Effector CD4-positive, alpha-beta T cell (primary cell): ENCODE results near the gene POLG.
"Not testable (repeated sequence)": the region's sequence is repeated elsewhere in the genome, so short reads cannot be mapped to it uniquely, and the experiment has no call there.

Source experiments
- DNase-seq: peaks from one replicate; pipeline ENCODE4 v3.0.0-alpha.2; 2020

Gene POLG

DNA sequence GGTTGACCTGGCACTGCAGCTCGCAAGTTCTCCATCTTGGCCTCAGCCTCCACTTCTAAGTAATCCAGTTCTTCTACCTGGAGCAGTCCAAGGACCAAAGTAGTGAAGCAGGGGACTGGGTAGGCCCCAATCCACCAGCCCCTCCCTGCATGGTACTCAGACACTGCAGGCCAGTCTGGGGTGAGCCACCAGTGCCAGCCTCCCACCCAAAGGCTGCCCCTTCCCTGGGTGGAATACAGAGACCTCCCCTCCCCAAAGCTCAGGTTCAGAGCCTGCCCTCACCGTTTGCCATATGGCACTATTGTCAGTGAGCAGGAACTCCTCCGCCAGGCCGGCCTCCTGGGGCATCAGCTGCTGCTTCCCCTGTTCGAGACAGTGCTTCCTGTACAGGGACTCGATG, 10.8 kb downstream of the POLG start:
- DNase-seq: no peak

- DNase-seq: no peak
Observed at GRCh38 chr15:89322822-89323221, 11.8 kb downstream of the POLG start.

GRCh38 chr15:89321521-89322410, 12.9 kb downstream of the POLG start:
- no peak for DNase-seq

DNA sequence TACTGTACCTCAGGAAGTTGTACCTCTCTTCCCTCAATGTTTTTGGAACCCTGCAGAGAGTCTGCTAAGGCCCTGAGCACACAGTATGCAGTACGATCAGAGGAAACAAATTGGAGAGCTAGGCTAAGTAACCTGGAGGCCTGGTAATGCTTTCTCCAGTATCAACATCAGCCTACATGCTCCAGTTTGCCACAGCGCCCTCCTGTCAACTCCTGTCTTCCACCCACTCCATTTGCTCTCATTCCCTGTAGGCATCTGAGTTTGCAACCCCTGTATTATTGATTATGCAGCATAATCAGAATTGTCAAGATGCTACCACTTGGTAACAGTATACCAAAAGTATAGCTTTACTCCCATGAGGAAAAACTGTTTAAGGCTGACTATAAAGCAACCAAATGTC, 14.4 kb downstream of the POLG start:
- no peak for DNase-seq

DNA sequence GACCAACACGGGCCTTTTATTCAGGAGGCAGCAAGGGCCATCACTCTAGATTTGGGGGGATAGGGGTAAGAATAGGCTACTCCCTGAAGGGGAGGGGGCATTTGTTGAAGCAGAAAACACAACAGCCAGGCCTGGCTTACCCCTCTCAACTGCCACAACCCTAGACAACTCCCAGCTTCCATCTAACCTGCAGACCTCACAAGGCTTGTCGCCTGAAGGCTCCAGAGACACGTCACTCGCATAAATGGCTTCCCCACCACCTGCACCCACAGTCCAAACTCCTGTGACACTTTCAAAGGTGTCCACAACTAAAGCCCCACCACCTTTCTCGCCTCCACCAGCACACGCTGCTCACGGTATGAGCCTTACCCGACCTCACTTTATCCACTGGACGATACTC, 14.9 kb downstream of the POLG start:
- no peak for DNase-seq

GRCh38 chr15:89317186-89317720, 17.4 kb downstream of the POLG start:
- no peak for DNase-seq

- DNase-seq: no peak
Observed at GRCh38 chr15:89316504-89316903, 18.1 kb downstream of the POLG start.

DNA sequence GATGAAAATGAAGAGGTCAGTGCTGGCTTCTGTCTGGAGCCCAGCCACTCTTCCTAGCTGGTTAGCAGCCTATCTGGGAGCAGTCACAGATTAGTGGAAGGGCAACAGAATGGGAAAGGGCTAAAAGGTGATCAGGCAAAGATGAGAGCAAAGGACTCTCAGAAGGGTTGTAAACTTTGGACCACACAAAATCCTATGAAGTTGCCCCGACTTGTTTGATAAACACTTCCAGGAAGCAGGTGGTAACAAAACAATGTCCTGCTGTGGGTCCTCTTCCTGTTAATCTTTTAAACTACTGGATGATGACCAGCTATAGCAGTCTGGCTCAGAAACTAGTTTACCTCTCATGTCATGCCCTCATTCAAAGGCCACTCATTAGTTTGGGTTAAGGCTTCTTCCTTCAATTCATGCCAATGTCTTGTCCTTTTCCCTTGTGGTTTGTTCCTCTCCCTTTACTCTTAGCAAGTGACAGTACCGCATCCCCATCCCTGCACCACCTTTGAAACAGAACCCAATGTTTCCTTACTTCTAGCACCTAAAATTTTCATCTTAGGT, 19.2 kb downstream of the POLG start:
- no peak for DNase-seq

GRCh38 chr15:89309993-89310392, 24.6 kb downstream of the POLG start:
- DNase-seq: no peak

GRCh38 chr15:89308236-89308635, 26.4 kb downstream of the POLG start:
- no peak for DNase-seq

- DNase-seq: no peak
Observed at GRCh38 chr15:89307791-89308190, 26.8 kb downstream of the POLG start.

- DNase-seq: no peak
Observed at GRCh38 chr15:89307046-89307587, 27.5 kb downstream of the POLG start.

DNA sequence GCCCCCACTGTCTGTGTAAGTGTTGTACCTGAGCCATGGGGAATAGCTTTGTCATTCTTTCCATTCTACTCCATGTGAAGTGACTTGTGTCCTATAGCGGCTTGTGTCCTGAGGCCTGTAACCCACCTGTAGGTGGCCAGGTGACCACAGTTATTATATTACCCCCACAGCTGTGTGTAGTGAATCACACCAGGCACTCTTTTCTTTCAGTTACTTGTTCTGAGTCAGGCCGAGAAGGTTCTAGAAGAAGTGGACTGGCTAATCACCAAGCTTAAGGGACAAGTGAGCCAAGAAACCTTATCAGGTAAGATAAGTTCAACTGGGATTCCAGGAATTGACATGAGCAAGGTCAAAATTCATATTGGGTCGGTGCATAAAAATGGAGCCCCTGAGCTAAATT, 29.2 kb downstream of the POLG start:
- no peak for DNase-seq

DNA sequence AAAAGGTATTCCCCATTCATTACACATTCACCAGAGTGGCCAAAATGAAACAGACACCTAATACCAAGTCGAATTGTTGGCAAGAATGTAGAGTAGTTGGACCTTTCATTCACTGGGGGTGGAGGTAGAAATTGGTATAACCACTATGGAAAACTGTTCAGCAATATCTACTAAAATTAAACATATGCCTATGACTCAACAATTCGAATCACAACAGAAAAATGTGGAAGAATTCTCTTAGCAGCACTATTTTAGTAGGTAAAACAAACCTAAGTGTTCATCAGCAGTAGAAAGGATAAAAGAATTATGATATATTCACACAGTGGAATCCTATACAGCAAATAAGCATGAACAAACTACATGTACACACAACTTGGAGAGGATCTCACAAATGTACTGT, 30.6 kb downstream of the POLG start:
- no peak for DNase-seq

GRCh38 chr15:89301304-89302089, 33.1 kb downstream of the POLG start:
- DNase-seq: no peak

- no peak for DNase-seq
Observed at GRCh38 chr15:89299896-89300295, 34.7 kb downstream of the POLG start.

DNA sequence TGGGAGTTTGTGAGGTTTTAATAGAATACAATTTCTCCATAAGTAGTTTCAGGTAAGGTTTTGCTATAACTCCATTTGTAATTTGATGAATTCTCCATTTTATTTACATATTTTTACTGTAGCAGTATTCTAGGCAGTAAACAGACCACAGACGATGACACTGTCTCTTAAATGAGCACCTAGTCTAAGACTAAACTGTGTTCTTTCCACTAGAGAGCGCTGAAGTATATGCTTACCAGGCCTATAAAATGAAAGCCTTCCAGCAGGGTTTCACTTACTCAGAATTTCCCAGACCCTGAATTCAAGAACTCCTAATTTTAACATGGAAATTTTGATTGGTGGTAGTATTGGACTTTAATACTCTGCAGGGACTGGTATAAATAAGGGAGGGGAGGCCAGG, 41.6 kb downstream of the POLG start:
- no peak for DNase-seq

- DNase-seq: no peak
Observed at GRCh38 chr15:89291934-89292438, 42.6 kb downstream of the POLG start.

- DNase-seq: no peak
Observed at GRCh38 chr15:89283201-89283600, 51.4 kb downstream of the POLG start.

- no peak for DNase-seq
Observed at GRCh38 chr15:89282631-89283030, 52.0 kb downstream of the POLG start.

- no peak for DNase-seq
Observed at GRCh38 chr15:89278307-89278706, 56.3 kb downstream of the POLG start.

- DNase-seq: not testable (repeated sequence)
Observed at GRCh38 chr15:89277281-89277680, 57.3 kb downstream of the POLG start.
